ENCODE data around the gene PLXNA4. TPM values are rescaled to one million over a fixed set of nuclear protein-coding genes. Genes with fewer than 3 reads are reported as not detected.

The PLXNA4 gene
- total RNA-seq, 1 donor from 2014 or later: 14.0 TPM

DNA sequence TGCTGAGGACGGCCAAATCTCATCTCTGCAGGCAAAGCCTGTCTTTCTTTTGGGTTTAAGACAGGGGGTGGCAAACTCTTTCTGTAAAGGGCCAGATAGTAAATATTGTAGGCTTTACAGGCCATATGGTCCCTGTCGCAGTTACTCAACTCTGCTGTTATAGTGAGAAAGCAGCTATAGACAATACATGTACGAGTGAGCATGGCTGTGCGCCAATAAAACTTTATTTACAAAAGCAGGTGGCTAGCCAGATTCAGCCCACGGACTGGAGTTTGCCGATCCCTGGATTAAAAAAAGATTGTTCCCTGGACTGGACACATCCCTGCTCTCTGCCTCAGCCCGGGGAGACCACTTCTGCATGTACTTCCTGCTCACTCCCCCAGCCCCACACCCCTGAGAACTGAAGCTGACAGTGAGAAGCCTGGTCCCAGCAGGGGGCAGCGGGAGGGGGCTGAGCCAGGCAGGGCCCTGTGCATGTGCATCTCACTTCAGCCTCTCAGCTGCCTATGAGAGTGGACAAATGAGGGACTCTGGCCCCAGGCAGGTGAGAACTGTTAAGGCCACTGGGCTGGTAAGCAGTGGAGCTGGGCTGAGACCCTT is 392.4 kb downstream of the PLXNA4 start:
- no peak for TF ChIP-seq CTCF (IDR thresholded peaks at IDR 0.05)
- TF ChIP-seq POLR2AphosphoS5 (IDR thresholded peaks at IDR 0.05; ENCODE audit: insufficient read depth in 1 of 2, low read depth in 1 of 2): no peak
- no peak for TF ChIP-seq POLR2A (IDR thresholded peaks at IDR 0.05)
- no peak overlapping the region for H3K4me3 ChIP-seq

DNA sequence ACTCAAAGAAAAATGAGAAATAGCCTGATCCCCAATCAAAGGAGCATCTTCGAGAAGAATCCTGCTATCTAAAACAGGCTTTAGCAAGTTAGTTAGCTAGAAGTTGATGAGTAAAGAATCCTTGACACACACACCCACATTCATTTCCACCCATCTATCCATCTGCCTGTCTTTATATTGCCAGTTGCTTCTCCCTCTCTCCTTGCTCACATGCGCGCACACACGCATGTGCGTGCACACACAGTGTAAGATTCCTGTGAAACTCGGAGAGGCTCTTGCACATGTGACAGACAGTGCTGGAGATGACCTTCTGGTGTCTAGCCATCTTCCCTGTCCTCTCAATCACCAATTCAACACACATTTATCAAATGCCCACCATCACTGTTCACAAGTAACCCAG is 393.3 kb downstream of the PLXNA4 start:
- intact Hi-C loops (cut with DNase I): no loop called here
- DNase-seq (ENCODE audit: extremely low spot score in 2 of 2): no peak
- TF ChIP-seq CTCF (IDR thresholded peaks at IDR 0.05) (no peak), POLR2AphosphoS5 (IDR thresholded peaks at IDR 0.05; ENCODE audit: insufficient read depth in 1 of 2, low read depth in 1 of 2) (no peak), POLR2A (IDR thresholded peaks at IDR 0.05) (no peak)
- Histone ChIP-seq H3K36me3 (no peaks in the 10 kb centered on the region), H3K27ac (no peak overlapping the region), H3K27me3 (no peaks in the 10 kb centered on the region), H3K4me3 (no peak overlapping the region), H3K4me1 (no peaks in the 10 kb centered on the region), H3K9me3 (peaks cover 6% of the 10 kb centered on the region)

More for the DNA sequence above, 392.4 kb downstream of the PLXNA4 start:
- Histone ChIP-seq H3K4me1 (no peaks in the 10 kb centered on the region), H3K27ac (no peak overlapping the region), H3K9me3 (peaks cover 6% of the 10 kb centered on the region), H3K36me3 (no peaks in the 10 kb centered on the region), H3K27me3 (no peaks in the 10 kb centered on the region)
- intact Hi-C loops (cut with DNase I): no loop called here
- DNase-seq (ENCODE audit: extremely low spot score in 2 of 2): no peak

DNA sequence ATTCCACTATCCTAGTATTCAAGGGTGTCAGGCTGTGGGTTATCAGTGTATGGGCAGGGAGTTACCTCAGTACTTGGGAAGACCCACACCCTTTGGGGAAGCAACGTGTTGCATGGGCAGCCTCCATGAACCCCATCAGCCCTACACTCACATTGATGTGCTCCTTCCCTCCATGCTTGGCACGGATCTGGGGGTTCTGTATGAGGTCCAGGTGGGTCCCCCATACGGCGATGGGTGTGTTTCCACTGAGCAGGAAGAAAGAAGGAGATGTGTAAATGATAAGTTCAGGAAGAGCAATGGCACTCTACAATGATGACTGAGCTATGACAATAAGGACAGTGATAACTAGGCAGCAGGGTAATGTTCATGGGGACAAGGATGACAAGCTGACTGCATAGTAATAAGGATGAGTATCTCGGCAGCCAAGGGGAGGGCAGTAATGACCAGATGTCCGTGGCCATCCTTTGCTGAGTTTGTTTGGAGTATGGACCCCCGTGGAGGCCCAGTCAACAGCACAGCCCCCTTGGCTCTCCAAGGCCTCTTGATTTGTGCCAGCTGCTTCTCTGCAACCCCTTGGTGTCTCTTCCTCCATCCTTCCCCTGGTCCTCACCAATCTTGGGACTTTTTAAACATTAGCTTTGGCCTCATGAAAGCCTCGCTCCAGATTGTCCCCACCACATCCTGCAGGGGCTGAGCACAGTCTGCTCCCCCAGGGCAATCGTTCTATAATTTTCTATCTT is 394.2 kb downstream of the PLXNA4 start:
- Histone ChIP-seq H3K36me3 (no peaks in the 10 kb centered on the region), H3K27me3 (no peaks in the 10 kb centered on the region), H3K9me3 (peaks cover under 1% of the 10 kb centered on the region), H3K4me3 (no peak overlapping the region), H3K27ac (no peak overlapping the region), H3K4me1 (no peaks in the 10 kb centered on the region)
- DNase-seq (ENCODE audit: extremely low spot score in 2 of 2): no peak
- intact Hi-C loops (cut with DNase I): no loop called here
- TF ChIP-seq POLR2A (IDR thresholded peaks at IDR 0.05) (no peak), POLR2AphosphoS5 (IDR thresholded peaks at IDR 0.05; ENCODE audit: insufficient read depth in 1 of 2, low read depth in 1 of 2) (no peak), CTCF (IDR thresholded peaks at IDR 0.05) (no peak)

- intact Hi-C loops (cut with DNase I): no loop called here
- Histone ChIP-seq H3K27ac (no peak overlapping the region), H3K36me3 (no peaks in the 10 kb centered on the region), H3K27me3 (no peaks in the 10 kb centered on the region), H3K9me3 (no peaks in the 10 kb centered on the region), H3K4me3 (no peak overlapping the region), H3K4me1 (no peaks in the 10 kb centered on the region)
- no peak for TF ChIP-seq CTCF (IDR thresholded peaks at IDR 0.05)
- TF ChIP-seq POLR2AphosphoS5 (IDR thresholded peaks at IDR 0.05; ENCODE audit: insufficient read depth in 1 of 2, low read depth in 1 of 2): no peak
- TF ChIP-seq POLR2A (IDR thresholded peaks at IDR 0.05): no peak
- DNase-seq (ENCODE audit: extremely low spot score in 2 of 2): no peak
These were observed 394.9 kb downstream of the PLXNA4 start for GRCh38 chr7:132181371-132181770.

DNA sequence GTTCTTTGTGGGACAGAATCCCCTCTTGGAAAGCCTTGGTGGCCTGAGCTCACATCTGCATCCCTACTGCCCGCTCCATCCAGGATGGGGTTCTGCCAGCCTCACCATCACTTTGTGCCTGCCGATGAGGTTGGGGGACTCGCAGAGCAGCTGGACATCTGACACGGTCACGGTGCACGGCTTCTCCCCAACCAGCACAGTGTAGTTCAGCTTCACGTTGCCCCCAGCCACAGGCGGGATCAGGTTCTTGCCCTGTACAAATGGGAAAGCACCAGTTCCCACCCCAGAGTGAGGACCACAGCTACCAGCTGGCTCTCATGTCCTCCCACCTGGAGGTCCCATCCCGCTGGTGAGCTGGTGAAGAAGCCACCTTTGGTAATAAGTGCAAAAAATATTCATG is 395.8 kb downstream of the PLXNA4 start:
- Histone ChIP-seq H3K4me1 (no peaks in the 10 kb centered on the region), H3K36me3 (no peaks in the 10 kb centered on the region), H3K27ac (no peak overlapping the region), H3K9me3 (no peaks in the 10 kb centered on the region), H3K4me3 (no peak overlapping the region), H3K27me3 (no peaks in the 10 kb centered on the region)
- intact Hi-C loops (cut with DNase I): no loop called here
- no peak for DNase-seq (ENCODE audit: extremely low spot score in 2 of 2)
- TF ChIP-seq POLR2AphosphoS5 (IDR thresholded peaks at IDR 0.05; ENCODE audit: insufficient read depth in 1 of 2, low read depth in 1 of 2) (no peak), CTCF (IDR thresholded peaks at IDR 0.05) (no peak), POLR2A (IDR thresholded peaks at IDR 0.05) (no peak)

Data from vagina (tissue), 2 donors.